ENCODE data around the gene PLK1. TPM values are rescaled to one million over a fixed set of nuclear protein-coding genes. Genes with fewer than 3 reads are reported as not detected.

The PLK1 gene
- total and polyA plus RNA-seq, 2 of the 13 experiments (the other 11 are each of a cell fraction or from before 2014, with no cell fraction given): 71.5 to 76.3 TPM

GRCh38 chr16:23676924-23677480 is 1.7 kb upstream of the PLK1 start (continued):
- TF ChIP-seq ONECUT2 (CRISPR knock-in tag; IDR thresholded peaks at IDR 0.05) (no peak), ZBTB8A (CRISPR knock-in tag; IDR thresholded peaks at IDR 0.05; ENCODE audit: borderline replicate concordance, low read depth) (no peak), ZNF253 (CRISPR knock-in tag; IDR thresholded peaks at IDR 0.05; ENCODE audit: borderline replicate concordance) (no peak), NFYC (CRISPR knock-in tag; IDR thresholded peaks at IDR 0.05) (no peak), ZC3H13 (CRISPR knock-in tag; IDR thresholded peaks at IDR 0.05) (0 out of 2 replicates have a peak, but pooled peaks have one; percentile 31), NCOA2 (CRISPR knock-in tag; IDR thresholded peaks at IDR 0.05) (no peak), ZNF878 (CRISPR knock-in tag; IDR thresholded peaks at IDR 0.05) (no peak), KMT2A (CRISPR knock-in tag; IDR thresholded peaks at IDR 0.05) (no peak), ZSCAN21 (CRISPR knock-in tag; IDR thresholded peaks at IDR 0.05; ENCODE audit: borderline replicate concordance) (no peak), GABPB1 (CRISPR knock-in tag; IDR thresholded peaks at IDR 0.05) (no peak), ZNF674 (CRISPR knock-in tag; IDR thresholded peaks at IDR 0.05; ENCODE audit: low read depth) (no peak)
- TF ChIP-seq, protein P1, sequence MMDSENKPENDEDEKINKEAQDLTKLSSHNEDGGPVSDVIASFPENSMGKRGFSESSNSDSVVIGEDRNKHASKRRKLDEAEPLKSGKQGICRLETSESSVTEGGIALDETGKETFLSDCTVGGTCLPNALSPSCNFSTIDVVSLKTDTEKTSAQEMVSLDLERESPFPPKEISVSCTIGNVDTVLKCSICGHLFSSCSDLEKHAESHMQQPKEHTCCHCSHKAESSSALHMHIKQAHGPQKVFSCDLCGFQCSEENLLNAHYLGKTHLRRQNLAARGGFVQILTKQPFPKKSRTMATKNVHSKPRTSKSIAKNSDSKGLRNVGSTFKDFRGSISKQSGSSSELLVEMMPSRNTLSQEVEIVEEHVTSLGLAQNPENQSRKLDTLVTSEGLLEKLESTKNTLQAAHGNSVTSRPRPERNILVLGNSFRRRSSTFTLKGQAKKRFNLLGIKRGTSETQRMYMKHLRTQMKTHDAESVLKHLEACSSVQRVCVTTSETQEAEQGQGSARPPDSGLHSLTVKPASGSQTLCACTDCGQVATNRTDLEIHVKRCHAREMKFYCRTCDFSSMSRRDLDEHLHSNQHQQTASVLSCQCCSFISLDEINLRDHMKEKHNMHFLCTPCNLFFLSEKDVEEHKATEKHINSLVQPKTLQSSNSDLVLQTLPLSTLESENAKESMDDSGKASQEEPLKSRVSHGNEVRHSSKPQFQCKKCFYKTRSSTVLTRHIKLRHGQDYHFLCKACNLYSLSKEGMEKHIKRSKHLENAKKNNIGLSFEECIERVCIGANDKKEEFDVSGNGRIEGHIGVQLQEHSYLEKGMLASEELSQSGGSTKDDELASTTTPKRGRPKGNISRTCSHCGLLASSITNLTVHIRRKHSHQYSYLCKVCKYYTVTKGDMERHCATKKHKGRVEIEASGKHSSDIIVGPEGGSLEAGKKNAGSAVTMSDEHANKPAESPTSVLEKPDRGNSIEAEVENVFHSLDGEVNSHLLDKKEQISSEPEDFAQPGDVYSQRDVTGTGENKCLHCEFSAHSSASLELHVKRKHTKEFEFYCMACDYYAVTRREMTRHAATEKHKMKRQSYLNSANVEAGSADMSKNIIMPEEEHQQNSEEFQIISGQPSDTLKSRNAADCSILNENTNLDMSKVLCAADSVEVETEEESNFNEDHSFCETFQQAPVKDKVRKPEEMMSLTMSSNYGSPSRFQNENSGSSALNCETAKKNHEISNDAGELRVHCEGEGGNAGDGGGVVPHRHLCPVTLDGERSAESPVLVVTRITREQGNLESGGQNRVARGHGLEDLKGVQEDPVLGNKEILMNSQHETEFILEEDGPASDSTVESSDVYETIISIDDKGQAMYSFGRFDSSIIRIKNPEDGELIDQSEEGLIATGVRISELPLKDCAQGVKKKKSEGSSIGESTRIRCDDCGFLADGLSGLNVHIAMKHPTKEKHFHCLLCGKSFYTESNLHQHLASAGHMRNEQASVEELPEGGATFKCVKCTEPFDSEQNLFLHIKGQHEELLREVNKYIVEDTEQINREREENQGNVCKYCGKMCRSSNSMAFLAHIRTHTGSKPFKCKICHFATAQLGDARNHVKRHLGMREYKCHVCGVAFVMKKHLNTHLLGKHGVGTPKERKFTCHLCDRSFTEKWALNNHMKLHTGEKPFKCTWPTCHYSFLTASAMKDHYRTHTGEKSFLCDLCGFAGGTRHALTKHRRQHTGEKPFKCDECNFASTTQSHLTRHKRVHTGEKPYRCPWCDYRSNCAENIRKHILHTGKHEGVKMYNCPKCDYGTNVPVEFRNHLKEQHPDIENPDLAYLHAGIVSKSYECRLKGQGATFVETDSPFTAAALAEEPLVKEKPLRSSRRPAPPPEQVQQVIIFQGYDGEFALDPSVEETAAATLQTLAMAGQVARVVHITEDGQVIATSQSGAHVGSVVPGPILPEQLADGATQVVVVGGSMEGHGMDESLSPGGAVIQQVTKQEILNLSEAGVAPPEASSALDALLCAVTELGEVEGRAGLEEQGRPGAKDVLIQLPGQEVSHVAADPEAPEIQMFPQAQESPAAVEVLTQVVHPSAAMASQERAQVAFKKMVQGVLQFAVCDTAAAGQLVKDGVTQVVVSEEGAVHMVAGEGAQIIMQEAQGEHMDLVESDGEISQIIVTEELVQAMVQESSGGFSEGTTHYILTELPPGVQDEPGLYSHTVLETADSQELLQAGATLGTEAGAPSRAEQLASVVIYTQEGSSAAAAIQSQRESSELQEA (CRISPR knock-in tag; IDR thresholded peaks at IDR 0.05; ENCODE audit: not compliant biosample characterization): no peak
- TF ChIP-seq, protein P2, sequence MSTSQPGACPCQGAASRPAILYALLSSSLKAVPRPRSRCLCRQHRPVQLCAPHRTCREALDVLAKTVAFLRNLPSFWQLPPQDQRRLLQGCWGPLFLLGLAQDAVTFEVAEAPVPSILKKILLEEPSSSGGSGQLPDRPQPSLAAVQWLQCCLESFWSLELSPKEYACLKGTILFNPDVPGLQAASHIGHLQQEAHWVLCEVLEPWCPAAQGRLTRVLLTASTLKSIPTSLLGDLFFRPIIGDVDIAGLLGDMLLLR (CRISPR knock-in tag; IDR thresholded peaks at IDR 0.05): no peak
- TF ChIP-seq, protein P3, sequence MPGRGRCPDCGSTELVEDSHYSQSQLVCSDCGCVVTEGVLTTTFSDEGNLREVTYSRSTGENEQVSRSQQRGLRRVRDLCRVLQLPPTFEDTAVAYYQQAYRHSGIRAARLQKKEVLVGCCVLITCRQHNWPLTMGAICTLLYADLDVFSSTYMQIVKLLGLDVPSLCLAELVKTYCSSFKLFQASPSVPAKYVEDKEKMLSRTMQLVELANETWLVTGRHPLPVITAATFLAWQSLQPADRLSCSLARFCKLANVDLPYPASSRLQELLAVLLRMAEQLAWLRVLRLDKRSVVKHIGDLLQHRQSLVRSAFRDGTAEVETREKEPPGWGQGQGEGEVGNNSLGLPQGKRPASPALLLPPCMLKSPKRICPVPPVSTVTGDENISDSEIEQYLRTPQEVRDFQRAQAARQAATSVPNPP (CRISPR knock-in tag; IDR thresholded peaks at IDR 0.05): no peak
- TF ChIP-seq, protein P4, sequence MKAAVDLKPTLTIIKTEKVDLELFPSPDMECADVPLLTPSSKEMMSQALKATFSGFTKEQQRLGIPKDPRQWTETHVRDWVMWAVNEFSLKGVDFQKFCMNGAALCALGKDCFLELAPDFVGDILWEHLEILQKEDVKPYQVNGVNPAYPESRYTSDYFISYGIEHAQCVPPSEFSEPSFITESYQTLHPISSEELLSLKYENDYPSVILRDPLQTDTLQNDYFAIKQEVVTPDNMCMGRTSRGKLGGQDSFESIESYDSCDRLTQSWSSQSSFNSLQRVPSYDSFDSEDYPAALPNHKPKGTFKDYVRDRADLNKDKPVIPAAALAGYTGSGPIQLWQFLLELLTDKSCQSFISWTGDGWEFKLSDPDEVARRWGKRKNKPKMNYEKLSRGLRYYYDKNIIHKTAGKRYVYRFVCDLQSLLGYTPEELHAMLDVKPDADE (CRISPR knock-in tag; IDR thresholded peaks at IDR 0.05): no peak

Data from HepG2 (cell line).